Stimulated activated naive CD8-positive, alpha-beta T cell treated with anti-CD3 and anti-CD28 coated beads, Interleukin-15, amount 100 ng/mL, for 72 hours (primary cell): Measurements from ENCODE around the gene EFL1.
"Not testable (repeated sequence)": the region's sequence is repeated elsewhere in the genome, so short reads cannot be mapped to it uniquely, and the experiment has no call there.

Experiments
- ATAC-seq: fragments of 150-1000 bp; cut with Tn5 transposase; 2 replicates; pipeline ENCODE4 v1.10.0; 2021; ENCODE audit warnings: mild to moderate bottlenecking, moderate library complexity
- DNase-seq, 2 donors: peaks; one replicate each; pipeline ENCODE4 v3.0.0; 2021 to 2022
- H3K27ac Mint-ChIP-seq, 2 donors: one replicate each; pipeline ENCODE4 v1.8.0; 2022; ENCODE audit warnings: mild to moderate bottlenecking in 2 of 2, mixed read lengths in 2 of 2, moderate library complexity in 2 of 2
- H3K27me3 Mint-ChIP-seq: one replicate; pipeline ENCODE4 v1.8.0; 2022; ENCODE audit warnings: mixed read lengths
- H3K4me1 Mint-ChIP-seq: one replicate; pipeline ENCODE4 v1.8.0; 2022; ENCODE audit warnings: mild to moderate bottlenecking, mixed read lengths
- H3K4me3 Mint-ChIP-seq, 2 donors: one replicate each; pipeline ENCODE4 v1.8.0; 2022; ENCODE audit warnings: mild to moderate bottlenecking in 2 of 2, mixed read lengths in 2 of 2, moderate library complexity in 1 of 2
- H3K9me3 Mint-ChIP-seq, 2 donors: one replicate each; pipeline ENCODE4 v1.8.0; 2022; ENCODE audit warnings: mixed read lengths in 2 of 2

The EFL1 gene

DNA sequence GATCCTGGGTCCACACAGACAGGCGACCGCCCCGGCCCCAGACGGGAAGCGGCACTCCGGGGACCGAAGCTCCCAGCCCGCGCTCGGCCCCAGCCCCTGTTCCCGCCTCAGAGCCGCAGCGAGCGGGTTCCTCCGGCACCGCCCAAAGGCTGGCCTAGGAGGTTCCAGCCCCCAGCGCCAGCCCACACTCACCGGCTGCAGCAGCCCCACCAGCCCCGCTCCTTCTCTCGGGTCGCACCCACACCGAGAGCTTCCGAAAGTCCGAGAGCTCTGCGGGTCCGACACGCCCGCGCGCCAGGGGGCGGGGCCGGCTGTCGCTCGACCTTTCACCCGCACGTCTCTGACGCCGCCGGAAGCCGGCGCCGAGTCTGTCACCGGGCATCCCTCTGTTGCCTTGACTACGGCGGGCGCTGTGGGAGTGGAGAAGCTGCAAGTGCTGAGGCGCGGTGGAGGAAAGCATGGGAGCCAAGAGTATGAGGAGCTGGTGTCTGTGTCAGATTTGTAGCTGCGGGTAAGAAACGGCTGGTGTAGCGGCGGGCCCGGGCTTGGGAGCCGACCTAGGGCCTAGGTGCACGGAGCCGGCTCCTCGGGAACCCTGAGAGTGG, at the start of gene EFL1, which contains the start of gene SAXO2:
Gene EFL1, minus strand, starts transcription at position 313 of the 605 bp plus-strand sequence. CDS start 956 bp downstream, outside the sequence.
Gene SAXO2, plus strand, starts transcription at position 397 of the 605 bp plus-strand sequence. Its CDS starts 62 bp downstream, at position 459.
- H3K27me3 Mint-ChIP-seq: no peaks in the 10 kb centered on the region
- ATAC-seq: peak; percentile 98
- peak within 1 kb of the TSS; percentile 89 to 96 for H3K27ac Mint-ChIP-seq
- no peaks in the 10 kb centered on the region for H3K9me3 Mint-ChIP-seq
- H3K4me1 Mint-ChIP-seq: peaks cover 29% of the 10 kb centered on the region
- peak; percentile 89 to 91 for DNase-seq
- peak within 1 kb of the TSS; percentile 98 for H3K4me3 Mint-ChIP-seq

DNA sequence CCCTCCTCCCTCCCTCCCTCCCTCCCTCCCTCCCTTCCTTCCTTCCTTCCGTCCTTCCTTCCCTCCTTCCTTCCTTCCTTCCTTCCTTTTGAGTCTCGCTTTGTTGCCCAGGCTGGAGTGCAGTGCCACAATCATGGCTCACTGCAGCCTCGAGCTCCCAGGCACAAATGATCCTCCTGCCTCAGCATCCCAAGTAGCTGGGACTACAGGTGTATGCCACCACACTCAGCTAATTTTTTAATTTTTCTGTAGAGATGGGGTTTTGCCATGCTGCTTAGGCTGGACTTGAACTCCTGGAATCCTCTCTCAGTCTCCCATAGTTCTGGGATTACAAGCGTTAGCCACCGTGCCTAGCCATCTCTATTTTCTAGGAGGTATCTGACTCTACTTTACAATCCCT, 48.8 kb upstream of the EFL1 start:
- H3K27ac Mint-ChIP-seq, H3K4me1 Mint-ChIP-seq, H3K9me3 Mint-ChIP-seq, DNase-seq, H3K4me3 Mint-ChIP-seq, H3K27me3 Mint-ChIP-seq, ATAC-seq: not testable (repeated sequence)

DNA sequence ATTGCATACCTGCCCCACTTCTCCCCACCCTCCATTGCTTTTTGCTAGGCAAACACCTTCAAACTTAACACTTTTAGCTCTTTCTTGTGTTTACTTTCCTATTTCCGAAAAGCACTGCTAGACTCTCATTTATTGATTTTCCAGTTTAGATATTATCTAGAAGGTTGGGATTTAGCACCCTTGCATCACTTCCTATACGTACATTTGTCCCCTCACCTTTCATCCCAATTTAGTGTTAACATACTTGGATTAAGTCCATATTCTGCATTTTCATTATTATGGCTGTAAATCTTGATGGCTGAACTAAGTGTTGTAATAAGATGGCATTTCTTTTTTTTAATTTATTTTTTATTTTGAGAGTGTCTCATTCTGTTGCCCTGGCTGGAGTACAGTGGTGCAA, 47.3 kb upstream of the EFL1 start:
- DNase-seq (no peak), ATAC-seq (no peak)
- Mint-ChIP-seq H3K4me3 (no peak overlapping the region), H3K27me3 (no peaks in the 10 kb centered on the region), H3K9me3 (peaks cover 0 to 8% of the 10 kb centered on the region in 2 donors), H3K4me1 (no peaks in the 10 kb centered on the region), H3K27ac (no peak overlapping the region)

DNA sequence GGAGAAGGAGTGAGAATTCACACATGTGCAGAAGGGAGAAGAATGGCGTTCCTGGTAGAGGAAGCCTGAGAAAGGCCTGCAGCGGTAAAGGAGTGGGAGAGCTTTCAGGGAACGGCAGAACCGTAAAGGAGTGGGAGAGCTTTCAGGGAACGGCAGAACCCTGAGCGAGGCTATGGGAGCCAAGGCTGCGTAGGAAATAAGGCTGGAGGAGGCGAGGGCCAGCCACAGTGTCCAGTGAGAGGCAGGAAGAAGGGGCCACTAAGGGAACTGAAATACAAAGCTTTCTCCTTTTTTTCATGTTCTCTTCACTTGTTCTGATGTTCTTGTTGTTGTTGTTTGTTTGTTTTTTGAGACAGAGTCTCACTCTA, 45.2 kb upstream of the EFL1 start:
- no peaks in the 10 kb centered on the region for H3K4me1 Mint-ChIP-seq
- no peak overlapping the region for H3K27ac Mint-ChIP-seq
- ATAC-seq (no peak), DNase-seq (no peak)
- no peak overlapping the region for H3K4me3 Mint-ChIP-seq
- H3K9me3 Mint-ChIP-seq: peaks cover 0 to 8% of the 10 kb centered on the region in 2 donors
- H3K27me3 Mint-ChIP-seq: no peaks in the 10 kb centered on the region

DNA sequence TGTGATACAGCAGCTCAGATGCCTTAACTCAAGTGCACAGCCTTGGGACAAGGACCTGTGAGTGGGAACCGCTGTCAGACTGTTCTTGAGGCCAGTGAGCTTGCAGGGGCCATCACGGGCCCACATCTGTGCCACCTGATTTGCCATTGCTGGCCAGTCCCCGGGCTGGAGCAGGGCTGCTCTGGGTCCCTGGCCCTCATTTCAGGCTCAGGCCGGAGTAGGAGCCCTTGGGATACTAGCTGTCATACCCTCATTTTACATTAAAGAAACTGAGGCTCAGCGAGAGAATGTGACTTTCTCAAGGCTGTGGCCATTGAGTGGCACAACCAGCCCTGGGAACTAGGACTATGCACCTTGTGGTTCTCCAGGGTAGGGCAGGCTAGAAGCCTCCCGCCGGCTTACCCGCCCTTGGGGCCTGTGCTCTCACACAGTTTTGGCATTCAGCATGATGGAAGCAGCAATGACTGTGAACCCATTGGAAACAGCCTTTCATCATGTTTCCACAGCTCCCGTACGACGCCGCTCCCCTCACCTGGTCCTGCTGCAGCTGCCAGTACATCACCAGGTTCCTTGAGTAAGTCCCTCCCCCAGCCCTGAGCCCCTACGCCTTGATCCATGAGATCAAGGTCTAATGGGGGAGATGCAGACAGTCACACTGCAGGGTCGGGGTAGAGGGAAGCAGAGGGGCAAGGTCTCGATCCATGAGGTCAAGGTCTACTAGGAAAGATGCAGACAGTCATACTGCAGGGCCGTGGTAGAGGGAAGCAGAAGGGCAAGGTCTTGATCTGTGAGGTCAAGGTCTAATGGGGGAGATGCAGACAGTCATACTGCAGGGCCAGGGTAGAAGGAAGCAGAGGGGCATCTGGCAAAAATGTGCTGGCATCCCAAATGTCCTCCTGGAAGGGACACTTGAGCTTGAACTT, 44.5 kb upstream of the EFL1 start:
- peaks cover 0 to 8% of the 10 kb centered on the region in 2 donors for H3K9me3 Mint-ChIP-seq
- ATAC-seq (no peak), DNase-seq (no peak)
- no peak overlapping the region for H3K27ac Mint-ChIP-seq
- H3K4me3 Mint-ChIP-seq: no peak overlapping the region
- no peaks in the 10 kb centered on the region for H3K4me1 Mint-ChIP-seq
- no peaks in the 10 kb centered on the region for H3K27me3 Mint-ChIP-seq

DNA sequence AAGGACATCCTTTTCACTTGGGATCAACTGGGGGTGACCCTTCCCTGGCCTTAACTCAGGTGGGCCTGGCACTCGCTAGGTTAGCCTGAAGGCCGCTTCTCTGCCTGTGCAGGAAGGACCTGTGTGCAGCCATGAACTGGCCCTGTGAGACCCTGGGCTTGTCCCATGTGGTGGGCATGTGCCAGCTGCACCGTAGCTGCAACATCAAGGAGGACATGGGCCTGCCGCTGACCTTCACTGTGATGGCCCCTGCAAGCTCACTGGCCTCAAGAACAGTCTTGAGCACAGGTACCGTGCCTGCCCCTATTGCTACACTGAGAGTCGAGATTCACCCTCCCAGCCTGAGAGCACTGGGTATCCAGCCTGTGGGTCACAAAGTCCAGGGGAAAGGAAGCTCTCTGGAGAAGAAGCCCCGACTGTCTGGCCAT, 43.1 kb upstream of the EFL1 start:
- Mint-ChIP-seq H3K27me3 (no peaks in the 10 kb centered on the region), H3K27ac (no peak overlapping the region), H3K9me3 (peaks cover 0 to 4% of the 10 kb centered on the region in 2 donors), H3K4me1 (no peaks in the 10 kb centered on the region), H3K4me3 (no peak overlapping the region)
- DNase-seq (no peak), ATAC-seq (no peak)

DNA sequence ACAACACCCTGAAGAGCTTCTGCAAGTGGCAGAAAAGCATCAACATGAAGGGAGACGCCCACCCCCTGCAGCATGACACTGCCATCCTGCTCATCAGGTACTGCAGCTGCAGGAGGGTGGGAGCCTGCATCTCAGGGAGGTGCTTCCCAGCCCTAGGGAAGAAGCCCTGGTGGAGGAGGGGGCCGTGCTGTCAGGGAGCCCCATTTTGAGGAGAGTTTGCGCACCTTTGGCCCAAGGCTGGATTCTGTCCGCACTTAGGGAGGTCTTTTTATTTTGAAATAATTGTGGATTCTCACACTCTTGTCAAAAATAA, 42.2 kb upstream of the EFL1 start:
- Mint-ChIP-seq H3K27ac (no peak overlapping the region), H3K9me3 (no peaks in the 10 kb centered on the region), H3K27me3 (no peaks in the 10 kb centered on the region), H3K4me3 (no peak overlapping the region), H3K4me1 (no peaks in the 10 kb centered on the region)
- no peak for DNase-seq
- peak; percentile 11 for ATAC-seq

DNA sequence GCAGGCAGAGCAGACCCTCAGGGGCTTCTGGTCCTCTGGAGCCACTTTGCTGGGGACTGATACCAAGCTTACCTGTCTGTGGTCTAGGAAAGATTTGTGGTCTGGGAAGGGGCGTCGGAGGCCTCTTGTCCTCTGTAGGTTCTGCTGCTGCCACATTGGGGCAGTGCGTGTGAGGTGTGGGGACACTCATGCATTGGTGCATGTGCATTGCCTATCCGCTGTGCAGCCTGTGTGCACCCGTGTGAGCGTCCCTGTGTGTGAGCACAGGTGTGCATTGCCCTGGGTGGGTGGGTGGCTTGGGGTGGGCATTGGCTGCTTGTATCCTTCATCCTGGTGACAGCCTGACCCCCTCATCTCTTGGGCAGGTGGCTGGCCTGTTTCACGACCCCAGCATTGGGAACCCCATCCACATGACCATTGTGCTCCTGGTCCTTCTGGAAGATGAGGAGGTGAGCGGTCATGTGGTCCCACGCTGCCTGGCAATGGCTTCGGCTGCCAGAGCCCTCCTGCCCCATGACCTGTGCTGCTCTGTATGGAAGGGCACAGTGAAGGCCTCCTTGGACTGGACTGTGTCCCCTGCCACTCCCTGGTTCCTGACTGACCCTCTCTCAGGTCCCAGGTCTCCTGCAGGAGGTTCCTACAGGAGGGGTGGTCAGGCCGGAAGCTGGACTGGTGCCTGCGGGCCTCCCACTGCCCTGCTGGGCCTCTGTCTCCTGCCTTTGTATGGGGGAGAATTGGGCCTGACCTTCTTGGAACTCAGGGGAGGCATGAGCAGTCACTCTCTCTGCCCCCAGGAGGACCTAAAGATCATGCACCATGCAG, 41.6 kb upstream of the EFL1 start:
- Mint-ChIP-seq H3K9me3 (no peaks in the 10 kb centered on the region), H3K4me3 (no peak overlapping the region), H3K4me1 (peaks cover under 1% of the 10 kb centered on the region), H3K27me3 (no peaks in the 10 kb centered on the region), H3K27ac (peak overlapping the region in 1 of 2 donors; percentile 21)
- DNase-seq: no peak
- no peak for ATAC-seq

DNA sequence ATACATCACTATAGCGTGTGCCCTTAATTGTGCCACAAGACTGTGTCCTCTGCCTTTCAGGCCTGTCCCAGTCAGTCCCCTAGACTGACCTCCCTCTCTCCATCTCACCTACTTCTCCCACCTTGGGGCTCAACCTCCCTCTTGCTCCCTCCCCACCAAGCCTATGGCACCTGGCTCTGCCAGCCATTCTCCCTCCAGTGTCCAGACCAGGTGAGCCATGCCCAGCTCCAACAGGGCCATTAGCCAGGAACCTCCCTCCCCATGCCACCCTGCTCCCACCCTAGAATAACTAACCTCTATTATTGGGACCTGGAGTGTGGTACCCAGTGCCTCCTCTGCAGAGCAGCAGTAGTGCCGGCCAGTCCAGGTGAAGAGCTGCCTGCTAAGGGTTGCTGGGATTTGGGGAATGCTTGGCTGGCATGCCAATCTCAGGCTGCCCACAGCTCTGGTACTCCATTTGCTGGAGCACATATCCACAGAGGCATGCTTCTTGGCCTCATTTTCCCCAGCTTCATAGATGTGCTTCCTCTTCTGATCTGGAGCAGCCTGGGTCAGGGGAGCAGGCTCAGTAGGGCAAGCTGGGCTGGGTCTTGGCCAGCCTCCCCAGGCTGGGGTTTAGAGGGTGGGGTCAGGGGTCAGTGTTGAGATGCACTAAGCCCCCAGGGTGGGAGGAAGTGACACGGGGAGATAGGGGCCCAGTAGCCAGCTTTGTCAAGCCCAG, 38.9 kb upstream of the EFL1 start:
- Mint-ChIP-seq H3K4me1 (peaks cover 20% of the 10 kb centered on the region), H3K4me3 (no peak overlapping the region), H3K27ac (peak overlapping the region in 1 of 2 donors; percentile 72), H3K27me3 (no peaks in the 10 kb centered on the region), H3K9me3 (no peaks in the 10 kb centered on the region)
- ATAC-seq: no peak
- DNase-seq: no peak

DNA sequence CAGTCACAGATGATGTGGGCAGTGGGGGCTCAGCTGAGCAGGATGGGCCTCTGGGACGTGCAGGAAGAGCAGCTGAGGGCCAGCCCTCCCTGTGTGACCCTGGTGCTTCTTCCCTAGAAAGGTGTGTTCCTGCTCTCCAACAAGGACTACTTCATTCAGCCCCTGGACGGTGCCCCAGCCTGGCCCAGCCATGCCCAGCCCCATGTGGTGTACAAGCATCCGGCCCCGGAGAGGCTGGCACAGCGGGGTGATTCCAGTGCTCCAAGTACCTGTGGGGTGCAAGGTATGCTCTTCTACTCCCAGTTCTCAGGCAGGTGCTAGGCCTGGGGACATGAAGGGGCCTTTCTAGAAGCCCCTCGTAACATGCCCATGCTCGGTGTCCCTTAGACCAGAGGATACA, 38.3 kb upstream of the EFL1 start:
- peaks cover 20% of the 10 kb centered on the region for H3K4me1 Mint-ChIP-seq
- ATAC-seq (no peak), DNase-seq (no peak)
- no peaks in the 10 kb centered on the region for H3K27me3 Mint-ChIP-seq
- no peak overlapping the region for H3K4me3 Mint-ChIP-seq
- H3K27ac Mint-ChIP-seq: no peak overlapping the region
- no peaks in the 10 kb centered on the region for H3K9me3 Mint-ChIP-seq

DNA sequence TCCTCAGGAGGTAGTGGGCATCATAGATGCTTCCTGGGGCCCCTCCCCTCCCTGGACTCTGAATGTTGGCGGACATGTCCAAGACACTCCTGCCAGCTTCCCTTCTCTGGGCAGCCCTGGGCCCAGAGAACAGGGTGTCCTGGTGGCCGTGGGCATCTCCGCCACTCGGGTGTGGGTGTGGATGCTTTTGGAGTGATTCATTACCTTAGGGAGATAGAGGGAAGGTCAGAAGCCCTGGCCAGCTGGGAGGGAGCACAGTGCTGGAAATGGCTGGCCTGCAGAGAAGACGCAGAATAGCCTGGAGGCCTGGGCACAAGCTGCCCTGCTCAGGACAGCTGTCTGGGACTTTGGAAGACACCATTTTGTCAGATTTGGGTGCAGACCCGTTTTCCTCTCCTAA, 37.8 kb upstream of the EFL1 start:
- H3K27ac Mint-ChIP-seq, ATAC-seq: not testable (repeated sequence)

DNA sequence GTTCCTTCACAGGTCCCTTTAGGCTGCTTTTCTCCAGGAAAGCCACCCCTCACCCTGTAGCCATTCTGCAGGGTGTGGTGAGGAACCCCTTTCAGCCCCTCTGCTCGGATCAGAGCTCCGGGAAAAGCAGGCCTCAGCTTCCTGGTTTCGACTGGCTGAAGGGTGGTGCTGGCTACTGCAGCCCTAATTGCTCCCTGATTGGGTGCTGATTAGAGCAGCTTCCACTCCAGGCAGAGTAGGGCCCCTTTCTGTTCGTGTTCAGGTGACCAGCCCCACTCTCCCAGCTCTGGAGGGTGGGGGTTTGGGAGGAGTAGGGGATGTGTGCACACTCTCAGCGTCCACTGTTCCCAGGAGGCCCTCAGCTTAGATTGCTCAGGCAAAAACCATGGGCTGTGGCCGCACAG, 37.0 kb upstream of the EFL1 start:
- not testable (repeated sequence) for H3K27me3 Mint-ChIP-seq, H3K4me3 Mint-ChIP-seq, H3K9me3 Mint-ChIP-seq, H3K27ac Mint-ChIP-seq, ATAC-seq, DNase-seq
- H3K4me1 Mint-ChIP-seq: peaks cover 20% of the 10 kb centered on the region

More for the DNA sequence above, 37.8 kb upstream of the EFL1 start:
- not testable (repeated sequence) for H3K4me3 Mint-ChIP-seq, H3K9me3 Mint-ChIP-seq, DNase-seq, H3K27me3 Mint-ChIP-seq
- H3K4me1 Mint-ChIP-seq: peaks cover 20% of the 10 kb centered on the region

DNA sequence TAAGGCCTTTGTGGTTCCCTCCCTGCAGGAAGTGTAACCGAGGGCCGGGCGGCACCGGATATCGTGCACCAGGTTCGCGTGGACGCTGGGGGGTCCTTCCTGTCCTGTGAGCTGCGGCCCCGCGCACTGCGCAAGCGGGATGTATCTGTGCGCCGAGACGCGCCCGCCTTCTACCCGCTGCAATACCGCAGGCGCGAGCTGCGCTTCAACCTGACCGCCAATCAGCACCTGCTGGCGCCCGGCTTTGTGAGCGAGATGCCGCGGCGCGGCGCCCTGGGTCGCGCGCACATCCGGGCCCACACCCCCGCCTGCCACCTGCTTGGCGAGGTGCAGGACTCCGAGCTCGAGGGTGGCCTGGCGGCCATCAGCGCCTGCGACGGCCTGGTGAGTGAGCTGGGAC, 36.0 kb upstream of the EFL1 start:
- H3K27me3 Mint-ChIP-seq: no peaks in the 10 kb centered on the region
- peak; percentile 90 for ATAC-seq
- DNase-seq: peak; percentile 57 to 72
- peaks cover 20% of the 10 kb centered on the region for H3K4me1 Mint-ChIP-seq
- H3K27ac Mint-ChIP-seq: peak overlapping the region in 1 of 2 donors; percentile 34
- no peaks in the 10 kb centered on the region for H3K9me3 Mint-ChIP-seq
- peak overlapping the region; percentile 3 to 46 for H3K4me3 Mint-ChIP-seq

DNA sequence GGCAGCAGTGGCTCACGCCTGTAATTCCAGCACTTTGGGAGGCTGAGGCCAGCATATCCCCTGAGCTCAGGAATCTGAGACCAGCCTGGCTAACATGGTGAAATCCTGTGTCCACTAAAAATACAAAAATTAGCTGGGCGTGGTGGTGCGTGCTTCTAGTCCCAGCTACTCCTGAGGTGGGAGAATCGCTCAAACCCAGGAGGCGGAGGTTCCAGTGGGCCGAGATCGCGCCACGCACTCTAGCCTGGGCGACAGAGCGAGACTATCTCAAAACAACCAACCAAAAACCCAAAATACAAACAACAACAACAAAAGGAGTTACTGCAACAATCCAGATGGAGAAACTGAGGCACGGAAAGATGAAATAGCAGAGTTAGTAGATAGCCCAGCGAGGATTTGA, 35.5 kb upstream of the EFL1 start:
- ATAC-seq: no peak
- Mint-ChIP-seq H3K9me3 (no peaks in the 10 kb centered on the region), H3K4me3 (peak overlapping the region; percentile 22 to 46), H3K27ac (peak overlapping the region in 1 of 2 donors; percentile 52), H3K4me1 (peaks cover 20% of the 10 kb centered on the region), H3K27me3 (no peaks in the 10 kb centered on the region)
- DNase-seq: no peak

DNA sequence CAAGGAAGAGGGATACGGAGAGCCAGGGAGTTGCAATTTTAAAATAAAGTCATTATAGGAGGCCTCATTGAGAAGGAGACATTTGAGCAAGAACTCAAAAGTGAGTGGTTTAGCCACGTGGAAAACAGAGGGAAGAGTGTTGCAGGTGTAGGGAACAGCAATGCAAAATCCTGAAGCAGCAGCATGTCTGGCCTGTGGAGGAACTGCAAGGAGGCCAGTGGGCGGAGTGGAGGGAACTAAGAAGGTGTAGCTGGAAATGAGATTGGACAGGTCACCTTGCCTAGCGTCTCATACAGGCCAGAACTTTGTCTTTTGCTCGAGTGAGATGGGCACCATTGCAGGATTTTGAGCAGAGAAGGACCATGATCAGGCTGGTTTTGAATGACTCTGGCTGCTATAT, 35.0 kb upstream of the EFL1 start:
- no peaks in the 10 kb centered on the region for H3K9me3 Mint-ChIP-seq
- DNase-seq (no peak), ATAC-seq (no peak)
- H3K27me3 Mint-ChIP-seq: no peaks in the 10 kb centered on the region
- no peak overlapping the region for H3K4me3 Mint-ChIP-seq
- peaks cover 24% of the 10 kb centered on the region for H3K4me1 Mint-ChIP-seq
- H3K27ac Mint-ChIP-seq: no peak overlapping the region
